Measurements from ENCODE around the gene ABCA4.

Gene ABCA4

DNA sequence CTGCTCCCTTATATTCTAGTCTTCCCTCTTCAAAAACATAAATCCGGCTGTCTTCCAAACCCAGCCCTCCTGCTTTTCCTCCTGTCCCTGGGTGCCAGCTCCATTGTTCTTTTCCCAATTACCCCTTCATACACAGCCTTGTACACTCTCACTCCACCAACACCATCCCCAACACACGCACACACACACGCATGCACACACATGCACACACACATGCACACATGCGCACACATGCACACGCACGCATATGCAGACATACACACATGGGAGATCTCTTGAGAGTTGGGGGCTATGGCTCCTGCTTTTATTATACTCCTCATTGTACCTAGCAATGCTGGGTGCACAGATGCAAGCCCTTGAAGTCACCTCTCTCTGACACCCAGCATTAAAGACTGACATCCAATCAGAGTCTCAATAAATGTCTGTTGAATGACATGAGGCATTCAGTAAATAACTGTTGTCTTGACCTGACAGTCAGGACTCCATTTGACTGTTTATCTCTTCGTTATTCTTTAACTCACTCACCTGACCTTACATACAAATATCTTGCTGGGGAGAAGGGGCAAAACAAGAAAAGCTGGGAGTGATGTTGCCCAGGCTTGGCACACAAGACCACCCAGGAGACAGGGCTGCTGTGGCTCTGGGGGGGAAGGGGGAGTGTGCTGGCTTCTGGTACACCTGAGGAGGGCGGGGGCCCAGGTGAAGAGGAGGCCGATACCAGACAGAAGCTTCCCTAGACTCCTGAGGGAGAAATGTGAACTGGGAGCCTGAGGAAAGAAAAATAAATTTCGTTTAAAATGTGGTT is 16.0 kb downstream of the ABCA4 start:
- DNase-seq (ENCODE audit: low read depth in 2 of 2): no peak

DNA sequence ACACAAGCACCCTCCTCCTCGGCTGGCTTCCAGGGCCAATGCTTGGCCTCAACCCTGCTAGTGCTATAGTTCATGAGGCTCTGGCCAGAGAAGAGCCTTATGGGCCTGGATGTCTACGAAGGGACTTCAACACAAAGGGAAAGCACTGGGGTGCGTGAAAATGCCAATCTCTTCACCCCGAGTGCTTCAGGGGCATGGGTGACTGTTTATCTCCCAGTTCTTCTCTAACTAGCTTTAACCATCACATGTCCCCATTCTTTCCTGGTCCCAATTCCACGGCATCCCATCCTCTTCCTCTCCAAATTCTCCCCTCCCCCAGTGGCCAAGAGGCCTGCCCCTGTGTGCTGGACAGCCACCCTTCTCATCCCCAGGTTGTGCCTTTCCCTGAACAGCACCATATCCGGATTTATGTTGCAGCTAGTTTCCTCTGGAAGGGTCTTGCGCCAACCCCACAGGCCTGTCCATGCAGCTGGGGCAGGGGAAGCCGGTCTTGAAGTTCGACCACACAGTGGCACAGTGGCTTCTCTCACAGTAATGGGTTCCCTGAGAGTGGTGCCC is 16.7 kb downstream of the ABCA4 start:
- DNase-seq (ENCODE audit: low read depth in 2 of 2): no peak

DNA sequence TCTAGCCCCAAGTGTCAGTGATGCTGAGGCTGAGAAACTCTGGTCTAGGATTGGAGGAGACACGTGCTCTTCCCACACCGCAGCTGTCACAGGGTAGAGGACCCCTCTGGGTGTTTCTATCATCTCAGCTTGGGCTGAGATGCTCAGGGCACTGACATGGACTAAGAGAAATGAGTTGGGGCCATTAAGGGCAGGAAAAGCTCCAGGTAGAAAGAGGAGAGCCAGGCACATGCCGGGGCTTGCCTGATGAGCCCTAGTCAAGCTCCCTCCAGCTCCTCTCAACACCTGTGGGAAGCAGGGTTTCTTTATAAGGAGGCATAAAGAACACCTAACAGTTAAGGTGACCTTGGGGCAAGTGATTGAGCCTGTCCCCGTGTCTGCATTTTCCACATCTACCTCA is 17.3 kb downstream of the ABCA4 start:
- DNase-seq (ENCODE audit: low read depth in 2 of 2): no peak

DNA sequence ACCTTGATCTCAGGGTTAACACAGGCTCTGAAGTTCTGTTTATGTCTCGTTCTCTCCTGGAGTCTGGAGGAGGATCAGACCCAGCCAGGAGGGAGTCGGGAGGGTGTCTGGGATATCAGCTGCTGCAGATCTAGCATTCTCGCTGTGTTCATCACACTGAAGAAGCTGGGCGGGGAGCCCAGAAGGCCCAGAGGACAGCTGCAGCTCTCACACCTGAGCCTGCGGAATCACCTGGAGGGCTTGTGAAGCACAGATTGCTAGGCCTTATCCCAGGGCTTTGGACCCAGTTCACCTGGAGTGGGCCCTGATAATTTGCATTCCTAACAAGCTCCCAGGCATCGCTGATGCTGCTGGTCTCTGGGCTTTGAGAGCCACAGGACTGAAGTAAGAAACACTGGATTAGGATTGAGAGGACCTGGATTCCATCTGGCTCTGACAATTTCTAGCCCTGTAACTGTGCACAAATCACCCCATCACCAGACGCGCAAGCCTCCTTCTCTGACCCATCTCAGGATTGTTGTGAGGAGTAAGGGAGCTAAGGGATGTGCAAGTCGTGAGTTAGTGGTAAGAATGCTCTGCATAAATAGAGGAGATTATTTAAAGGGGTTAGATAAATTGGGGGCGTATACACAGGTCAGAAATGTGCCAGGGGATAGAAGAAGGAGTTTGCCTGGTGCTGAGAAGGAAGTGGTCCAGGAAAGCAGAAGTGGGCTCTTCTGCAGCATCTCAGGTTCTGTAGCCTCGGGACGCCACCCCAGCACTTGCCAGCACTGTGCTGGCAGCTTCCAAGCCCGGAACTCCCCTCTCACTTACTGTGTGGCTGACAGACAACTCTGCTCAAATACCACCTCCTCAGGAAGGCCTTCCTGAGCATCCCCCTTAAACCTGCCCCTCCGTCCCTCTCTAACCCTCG is 19.1 kb downstream of the ABCA4 start:
- no peak for DNase-seq (ENCODE audit: low read depth in 2 of 2)

DNA sequence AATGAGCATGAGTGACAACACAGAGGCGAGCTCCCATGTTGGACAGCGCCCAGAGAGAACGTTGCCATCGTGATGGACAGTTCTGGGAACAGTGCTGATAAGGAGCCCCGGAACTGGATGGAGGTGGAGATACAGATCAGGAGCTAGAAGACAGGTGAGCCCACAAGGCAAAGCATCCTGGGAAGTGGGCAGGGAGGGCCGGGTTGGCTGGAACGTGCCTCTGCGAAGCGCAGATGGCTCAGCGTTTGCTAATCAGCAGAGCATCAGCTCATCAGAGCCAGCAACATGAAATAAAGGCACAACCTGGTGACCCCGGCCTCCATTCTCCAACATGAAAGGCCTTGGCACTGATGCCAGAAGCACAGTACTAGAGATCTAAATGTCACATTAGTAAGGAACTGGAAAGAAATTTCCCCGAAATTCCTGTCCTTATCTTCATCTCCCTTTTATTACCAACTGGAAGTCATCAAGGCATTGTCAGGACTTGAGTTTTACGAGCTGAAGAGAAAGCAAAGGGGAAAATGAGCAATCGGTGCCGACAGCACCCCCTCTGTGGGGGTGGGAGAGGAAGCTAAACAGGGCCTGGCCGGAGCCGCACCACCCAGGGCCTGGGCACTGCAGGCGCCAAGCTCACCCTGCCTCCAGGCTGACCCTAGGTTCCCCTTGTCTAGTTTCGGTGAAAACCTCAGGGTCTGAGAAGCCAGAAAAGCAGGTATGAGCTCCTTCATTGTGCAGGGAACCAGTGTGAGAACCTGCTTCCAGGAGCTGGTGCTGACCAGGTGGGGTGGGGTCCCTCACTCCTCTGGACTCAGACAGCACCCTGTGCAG is 19.9 kb downstream of the ABCA4 start:
- DNase-seq (ENCODE audit: low read depth in 2 of 2): no peak

DNA sequence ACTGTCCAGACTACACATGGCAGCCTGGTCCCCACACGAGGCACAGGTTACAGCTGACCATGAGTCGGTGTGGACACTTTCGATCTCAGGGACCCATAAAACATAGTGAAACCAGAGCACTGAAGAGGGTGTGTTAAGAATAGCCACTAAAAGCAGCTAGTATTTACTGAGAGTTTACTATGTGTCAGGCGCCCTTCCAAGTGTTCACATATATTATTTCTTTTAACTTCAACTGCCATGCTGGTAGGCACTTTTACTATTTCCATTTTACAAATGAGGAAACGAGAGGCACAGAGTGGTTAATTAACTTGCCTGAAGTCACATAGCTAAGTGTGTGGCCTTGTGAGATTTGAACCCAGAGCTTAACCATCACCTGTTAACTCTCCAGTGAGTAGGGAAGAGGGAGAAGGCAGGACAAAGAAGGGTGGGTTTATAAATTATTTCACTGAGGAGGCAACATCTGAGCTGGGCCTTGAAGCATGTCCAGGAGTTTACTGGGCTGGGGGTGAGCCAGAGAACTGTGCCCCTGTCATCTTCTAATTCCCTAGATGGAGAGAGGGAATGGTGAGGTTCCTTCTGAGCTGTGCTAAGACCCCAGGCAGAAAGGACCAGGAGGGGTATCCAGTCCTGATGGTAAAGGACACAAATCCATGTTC is 20.7 kb downstream of the ABCA4 start:
- no peak for DNase-seq (ENCODE audit: low read depth in 2 of 2)

DNA sequence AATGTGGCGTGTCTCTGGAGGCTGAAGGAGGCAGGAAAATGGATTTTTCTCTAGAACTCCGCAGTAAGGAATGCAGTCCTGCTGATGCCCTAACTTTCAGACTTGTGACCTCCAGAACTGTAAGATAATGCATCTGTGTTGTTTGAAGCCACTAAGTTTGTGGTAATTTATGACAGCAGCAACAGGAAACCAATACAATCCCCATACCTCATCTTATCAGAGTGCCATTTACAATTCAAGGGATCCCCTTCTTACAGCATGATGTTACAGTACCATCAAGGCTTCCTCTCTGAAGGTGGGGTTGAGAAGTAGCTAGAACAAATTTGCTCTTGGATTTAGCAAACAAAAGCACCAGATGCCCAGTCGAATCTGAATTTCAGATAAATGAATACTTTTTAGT is 21.6 kb downstream of the ABCA4 start:
- no peak for DNase-seq (ENCODE audit: low read depth in 2 of 2)

DNA sequence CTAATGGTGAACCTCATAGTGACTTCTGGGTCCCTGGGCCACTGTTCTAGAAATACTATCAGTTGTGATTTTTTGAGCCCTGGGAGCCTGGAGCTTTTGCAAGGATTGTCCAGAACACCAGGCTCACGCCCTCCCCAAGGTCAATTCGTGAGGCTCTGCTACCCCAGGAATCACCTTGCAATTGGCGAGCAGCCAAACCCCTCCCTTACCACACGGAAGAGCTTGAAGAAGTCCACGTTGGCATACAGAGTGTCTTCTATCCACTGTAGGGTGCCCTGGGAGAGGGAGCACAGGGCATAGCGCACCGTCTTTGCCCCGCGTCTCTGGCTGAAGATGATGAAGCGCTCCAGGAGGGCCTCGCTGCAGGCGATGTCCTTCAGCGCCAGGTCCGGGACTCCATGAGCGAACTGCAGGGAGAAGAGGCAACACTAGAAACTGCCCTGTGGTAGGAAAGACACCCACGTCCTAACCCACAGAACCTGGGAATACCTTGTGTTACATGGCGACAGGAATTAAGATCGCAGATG is 22.3 kb downstream of the ABCA4 start:
- no peak for DNase-seq (ENCODE audit: low read depth in 2 of 2)

DNA sequence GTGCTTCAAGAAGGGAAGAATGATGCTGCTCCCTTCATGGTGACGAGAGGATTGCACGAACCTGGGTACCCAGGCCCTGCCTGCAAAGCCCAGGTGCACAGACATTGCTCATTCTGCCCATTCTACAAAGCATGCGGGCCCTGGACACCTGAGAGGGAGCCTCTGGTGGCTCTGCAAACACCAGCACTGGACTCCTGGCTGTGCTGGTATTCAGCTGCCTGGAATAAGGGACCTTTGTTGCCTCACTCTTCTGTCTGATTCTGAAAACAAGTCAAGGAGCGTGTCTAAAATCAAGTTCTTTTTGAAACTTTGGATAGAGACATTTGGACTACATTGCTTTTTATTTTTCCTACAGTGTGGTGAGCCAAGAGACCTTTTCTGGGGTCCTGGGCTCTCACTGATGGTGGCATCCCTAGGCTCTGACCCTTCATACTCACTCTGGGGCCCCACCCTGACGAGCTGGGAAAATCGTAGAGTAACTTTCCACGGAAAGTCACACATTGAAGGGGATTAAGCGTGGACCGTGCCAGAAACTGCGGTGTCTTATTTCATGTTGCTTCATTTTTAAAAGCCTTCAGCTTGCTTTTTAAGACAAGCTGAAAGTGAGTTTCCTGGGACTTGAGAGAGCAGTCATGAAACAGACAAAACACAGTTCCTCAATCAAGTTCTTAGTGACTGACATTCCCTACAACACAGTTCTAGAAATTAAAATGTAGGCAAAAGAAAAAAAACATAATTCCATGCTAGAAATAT is 24.0 kb downstream of the ABCA4 start:
- no peak for DNase-seq (ENCODE audit: low read depth in 2 of 2)

DNA sequence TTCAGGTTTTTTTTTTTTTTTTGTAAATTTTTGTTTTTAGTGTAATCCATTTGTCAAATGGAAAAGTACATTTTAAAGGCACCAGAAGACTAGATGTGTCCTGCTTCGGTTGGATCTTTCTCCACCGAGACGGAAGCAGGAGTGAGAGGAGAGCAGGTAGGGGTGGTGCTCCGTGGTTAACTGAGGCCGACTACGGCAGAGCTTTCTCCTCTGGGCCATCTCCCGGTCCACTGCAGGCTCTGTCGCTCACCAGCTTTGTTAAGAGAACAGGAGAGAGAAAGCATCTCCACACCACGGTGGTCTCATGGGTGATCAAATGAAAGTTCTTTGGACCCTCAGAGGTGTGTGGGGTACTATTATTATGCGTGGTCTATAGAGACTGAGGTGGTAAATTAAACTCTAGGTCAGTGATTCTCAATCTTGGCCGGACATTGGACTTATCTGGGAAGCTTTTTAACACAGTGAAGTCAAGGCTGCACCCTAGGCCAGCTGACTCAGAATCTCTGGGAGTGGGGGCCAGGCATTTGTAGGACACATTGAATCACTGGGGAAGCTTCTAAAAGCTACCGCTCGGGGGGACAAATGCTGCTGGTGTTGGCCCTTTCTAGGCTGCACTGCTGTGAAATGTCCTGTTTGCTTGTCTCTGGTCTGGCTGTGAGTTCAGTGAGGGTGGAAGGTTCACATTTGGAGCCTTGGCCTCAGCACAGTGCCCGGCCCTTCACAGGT is 25.0 kb downstream of the ABCA4 start:
- DNase-seq (ENCODE audit: low read depth in 2 of 2): no peak

DNA sequence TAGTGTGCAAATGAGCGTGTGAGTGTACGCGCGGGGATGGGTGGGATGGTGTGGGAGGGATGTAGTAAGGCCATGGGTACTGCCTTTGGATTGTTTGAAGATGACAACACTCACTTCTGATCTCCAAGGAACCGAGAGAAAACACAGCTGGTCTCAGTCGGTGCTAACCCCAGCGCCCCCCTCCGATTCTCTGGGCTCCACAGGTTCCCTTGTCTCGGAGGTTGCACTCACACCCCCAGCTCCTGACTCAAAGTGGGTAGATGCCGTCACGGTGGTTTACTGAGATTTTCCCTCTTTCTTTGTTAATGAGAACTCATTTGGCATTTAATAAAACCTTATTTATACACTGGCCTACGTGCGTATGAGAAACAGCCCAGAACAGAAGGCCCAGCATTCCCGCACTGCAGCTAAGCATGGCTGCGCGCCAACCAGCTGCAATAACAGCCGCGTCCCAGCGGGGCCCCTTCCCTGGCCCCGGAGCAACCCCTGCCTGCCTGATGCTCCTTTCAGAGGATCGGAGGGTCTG is 25.8 kb downstream of the ABCA4 start:
- DNase-seq (ENCODE audit: low read depth in 2 of 2): no peak

DNA sequence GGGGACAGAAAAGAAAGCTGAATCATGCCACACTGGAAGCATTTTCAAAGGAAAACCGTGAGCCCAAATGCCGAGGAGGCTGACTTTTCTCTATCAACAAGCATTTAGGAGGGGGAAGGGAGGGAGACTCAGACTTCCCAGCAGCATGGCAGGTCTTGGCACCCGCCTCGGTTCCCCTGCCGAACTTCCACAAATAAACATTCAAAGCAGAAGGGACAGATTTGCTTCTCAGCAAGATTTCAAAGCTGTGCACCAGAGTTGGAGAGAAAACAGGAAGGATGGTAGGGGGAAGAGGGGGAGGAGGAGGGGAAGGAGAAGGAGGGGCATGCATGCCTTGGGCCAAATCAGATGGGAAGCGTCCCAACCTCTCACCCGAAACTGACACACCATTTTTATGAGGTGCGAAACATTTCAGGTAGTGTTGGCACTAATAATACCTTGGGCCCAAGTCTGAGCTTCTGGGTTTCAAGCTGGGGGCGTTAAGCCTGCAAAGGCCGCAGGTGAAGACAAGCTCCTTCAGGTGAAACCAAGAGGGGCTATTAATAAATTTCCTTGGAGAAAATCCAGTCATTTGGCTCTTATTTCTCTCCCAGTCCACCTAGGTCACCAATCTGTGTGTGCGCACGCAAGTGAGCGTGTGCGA is 26.4 kb downstream of the ABCA4 start:
- DNase-seq (ENCODE audit: low read depth in 2 of 2): no peak

DNA sequence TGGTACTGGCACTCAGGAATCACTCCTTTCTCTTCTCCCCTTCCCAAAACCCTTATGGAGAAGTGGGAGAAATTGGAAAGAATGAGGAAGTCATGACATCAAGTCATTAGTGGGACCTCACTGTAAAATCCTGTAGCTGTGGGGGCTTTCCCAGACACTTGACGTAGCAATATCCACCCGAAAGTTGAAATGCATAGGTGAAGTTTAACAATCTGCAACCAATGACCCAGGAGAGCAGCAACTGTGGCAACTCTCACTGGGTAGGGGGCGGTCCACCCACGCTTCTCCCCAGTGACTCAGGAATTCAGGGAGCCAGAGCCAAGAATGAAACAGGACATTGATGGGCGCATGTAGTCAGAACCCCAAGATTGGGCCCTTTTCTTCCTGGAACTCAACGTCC is 27.0 kb downstream of the ABCA4 start:
- no peak for DNase-seq (ENCODE audit: low read depth in 2 of 2)

DNA sequence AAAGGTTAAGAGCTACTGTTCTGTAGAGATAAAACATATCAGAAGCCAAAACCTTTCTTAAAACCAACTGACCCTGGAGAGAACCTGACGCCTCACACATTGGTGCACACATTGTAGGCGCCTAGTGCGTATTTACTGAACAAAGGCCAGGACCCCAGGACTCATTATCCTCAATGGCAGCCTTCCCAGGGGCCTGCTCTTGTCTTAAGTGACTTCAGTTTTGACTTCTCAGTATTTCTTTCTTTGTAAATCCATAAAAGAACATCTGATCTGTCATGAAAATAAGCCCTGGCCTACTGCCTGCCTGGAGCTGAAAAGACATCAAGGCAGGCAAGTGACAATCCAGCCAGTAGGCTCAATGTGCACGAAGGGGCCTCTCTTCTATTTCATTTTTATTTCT is 27.6 kb downstream of the ABCA4 start:
- no peak for DNase-seq (ENCODE audit: low read depth in 2 of 2)

DNA sequence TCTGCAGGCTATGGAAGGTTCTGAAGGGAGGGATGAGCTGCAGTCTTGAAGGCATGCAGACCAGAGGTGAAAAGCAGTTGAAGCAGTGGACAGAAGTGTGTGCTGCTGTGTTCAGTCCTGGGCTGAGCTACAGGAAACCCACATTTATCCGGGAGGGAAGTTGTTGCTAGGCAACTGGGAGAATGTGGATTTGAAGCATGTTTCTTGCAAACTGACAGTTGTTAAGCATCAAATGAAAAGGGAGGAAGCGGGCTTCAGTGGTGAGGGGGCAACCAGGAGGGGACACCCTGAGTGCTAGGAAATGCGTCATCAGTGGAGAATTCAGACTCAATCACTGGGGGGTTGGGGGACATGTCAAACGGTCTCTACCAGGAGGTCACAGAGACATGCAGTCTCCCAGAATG is 28.7 kb downstream of the ABCA4 start:
- no peak for DNase-seq (ENCODE audit: low read depth in 2 of 2)

DNA sequence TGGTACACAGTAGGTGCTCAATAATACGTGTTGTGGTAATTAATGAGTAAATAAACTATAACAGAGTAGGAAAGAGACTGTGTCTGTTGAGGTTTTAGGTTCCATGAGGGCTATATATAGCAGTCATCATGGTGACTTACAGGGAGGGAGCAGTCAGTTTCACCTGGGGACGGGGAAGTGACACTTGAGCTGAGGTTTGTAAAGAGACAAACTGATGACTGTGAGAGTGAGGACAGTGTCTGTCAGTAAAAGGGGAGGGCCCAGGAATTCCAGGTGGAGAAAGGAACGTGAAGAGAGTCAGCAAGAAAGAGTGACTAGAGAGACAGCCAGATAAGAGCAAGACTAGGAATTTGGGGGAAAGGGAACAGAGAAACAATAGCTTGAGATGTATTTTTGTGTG is 30.2 kb downstream of the ABCA4 start:
- DNase-seq (ENCODE audit: low read depth in 2 of 2): no peak

DNA sequence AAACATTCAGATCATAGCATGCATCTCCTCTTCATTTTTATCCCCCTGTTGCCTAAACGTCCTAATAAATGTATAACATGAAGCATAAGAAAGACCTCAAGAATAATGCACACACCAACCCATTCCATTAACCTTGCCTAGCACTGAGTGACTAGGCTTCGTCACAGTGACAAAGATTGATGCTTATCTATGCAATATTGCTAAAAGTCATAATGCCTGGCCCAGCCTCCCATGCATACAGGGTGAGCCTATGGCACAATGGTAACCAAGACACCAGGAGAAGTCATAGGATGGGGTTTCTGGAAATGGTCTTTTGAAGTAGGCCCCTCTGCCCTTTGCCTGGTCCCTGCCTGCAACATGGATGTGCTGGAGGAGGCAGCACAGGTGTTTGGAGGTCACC is 33.8 kb downstream of the ABCA4 start:
- no peak for DNase-seq (ENCODE audit: low read depth in 2 of 2)

DNA sequence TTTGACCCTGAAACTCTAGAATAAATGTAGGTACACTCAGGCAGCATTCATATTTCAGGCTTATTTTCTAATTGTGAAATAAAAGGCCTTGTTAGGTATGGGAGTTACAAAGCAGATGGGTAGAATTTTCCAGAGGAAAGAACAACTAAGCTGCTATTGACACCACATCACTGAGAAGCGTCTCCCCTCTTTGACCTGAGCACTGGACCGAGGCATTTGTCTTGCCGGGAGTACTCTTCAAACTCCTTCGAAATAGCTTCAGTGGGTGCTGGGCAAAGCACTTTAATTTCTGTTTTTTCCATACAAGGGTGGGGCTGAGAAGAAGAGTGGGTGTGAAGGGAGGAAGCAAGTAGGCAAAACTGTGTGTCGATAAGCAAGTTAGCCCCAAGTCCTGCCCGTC is 36.4 kb downstream of the ABCA4 start:
- DNase-seq (ENCODE audit: low read depth in 2 of 2): no peak

DNA sequence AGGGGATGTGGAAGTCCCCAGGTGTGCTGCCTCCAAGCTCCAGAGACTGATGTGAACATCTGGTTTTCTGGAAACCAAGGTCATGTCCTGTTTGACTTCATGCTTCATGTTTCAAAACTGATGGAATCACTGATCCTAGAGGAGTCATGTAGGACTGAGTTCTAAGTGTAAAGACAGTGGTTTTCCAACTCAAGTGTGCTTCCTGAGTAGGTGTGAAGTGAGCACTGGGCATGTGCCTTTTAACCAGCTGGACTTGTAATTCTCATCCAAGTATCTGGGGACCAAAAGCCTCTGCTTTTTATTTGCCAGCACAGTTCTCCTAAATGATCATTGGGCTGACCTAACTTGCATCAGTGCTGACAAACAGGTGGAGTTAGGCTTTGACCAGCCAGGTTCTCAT is 36.9 kb downstream of the ABCA4 start:
- DNase-seq (ENCODE audit: low read depth in 2 of 2): no peak

All from stimulated activated CD4-positive, alpha-beta T cell treated with anti-CD3 and anti-CD28 coated beads, Interleukin-15, amount 100 ng/mL, for 48 hours (primary cell).